K562 (cell line): Measurements from ENCODE around the gene ACTN2. TPM values are rescaled to one million over a fixed set of nuclear protein-coding genes. Genes with fewer than 3 reads are reported as not detected.

Experiments
- ATAC-seq: fragments of 200-7000 bp; cut with Tn5 transposase; 3 replicates; pipeline ENCODE4 v1.9.1; 2020; ENCODE audit warnings: moderate library complexity
- BruUV-seq: library from RNA; stranded (reverse); fragments of 400-500 nt; replicated peaks from 2 replicates; lab custom pipeline; 2021; lab: Mats Ljungman, UMichigan
- CTCF ChIA-PET: fragments of 300-600 bp; formaldehyde crosslinking; extraction: SDS; loops from one replicate; lab custom pipeline; 2021; ENCODE audit warnings: low intra/inter-chr PET ratio; lab: Yijun Ruan, JAX
- POLR2A ChIA-PET: fragments of 300-600, 350-650 bp; sonication (Branson Sonifier 250); formaldehyde crosslinking; extraction: SDS; loops from one replicate; lab custom pipeline; 2021; ENCODE audit warnings: antibody characterized with exemption, inconsistent platforms; lab: Yijun Ruan, JAX
- DNase-seq, 4 experiments: peaks; one replicate each; pipeline versions ENCODE4 v3.0.0 to v3.0.0-alpha.2; 2011 to 2018; ENCODE audit warnings: low spot score in 3 of 4, mixed read lengths in 3 of 4; ENCODE audit errors: extremely low read depth in 1 of 4
- FAIRE-seq: peaks from 2 replicates; lab custom pipeline; 2011; peaks lifted over from hg19 to GRCh38; lab: Jason Lieb, UNC
- H2AFZ ChIP-seq: 2 replicates; pipeline ENCODE4 v1.6.0; 2011; ENCODE audit warnings: low read depth, low read length, control low read depth, inconsistent platforms
- H3K27ac ChIP-seq: fragments of 200-600 bp; 3 replicates; pipeline ENCODE4 v1.8.0; 2011; ENCODE audit warnings: low read depth, mild to moderate bottlenecking, control low read depth, inconsistent platforms, low read length, moderate library complexity, mixed read lengths; ENCODE audit errors: extremely low read depth
- H3K27me3 ChIP-seq, 2 experiments: fragments of 300-600 bp in 1 of 2; 2 replicates in 1 of 2; 3 replicates in 1 of 2; pipeline versions ENCODE4 v1.6.0 to v1.8.0; 2011; ENCODE audit warnings: inconsistent platforms in 2 of 2, low read length in 2 of 2, mild to moderate bottlenecking in 1 of 2, mixed read lengths in 1 of 2, moderate library complexity in 1 of 2; ENCODE audit not compliant: control insufficient read depth in 2 of 2, insufficient read depth in 2 of 2
- H3K36me3 ChIP-seq: fragments of 300-600 bp; 3 replicates; pipeline ENCODE4 v1.8.0; 2011; ENCODE audit warnings: mild to moderate bottlenecking, low read length, inconsistent platforms; ENCODE audit not compliant: control insufficient read depth, insufficient read depth
- H3K4me1 ChIP-seq, 2 experiments: fragments of 200-600 bp in 1 of 2; replicated peaks in 1 of 2; 2 replicates in 1 of 2; 3 replicates in 1 of 2; pipeline versions ENCODE4 v1.5.1 to v1.8.0; 2011; ENCODE audit warnings: inconsistent platforms in 2 of 2, low read length in 2 of 2, mild to moderate bottlenecking in 1 of 2, mixed read lengths in 1 of 2, moderate library complexity in 1 of 2; ENCODE audit not compliant: control insufficient read depth in 2 of 2, insufficient read depth in 2 of 2
- H3K4me2 ChIP-seq: 2 replicates; pipeline ENCODE4 v1.6.1; 2011; ENCODE audit warnings: low read length, control low read depth, inconsistent platforms, mixed read lengths; ENCODE audit not compliant: insufficient read depth
- H3K4me3 ChIP-seq: fragments of 200-600 bp; sonication (generic), shearing (Covaris generic); 2 replicates; pipeline ENCODE4 v1.5.1; 2016; ENCODE audit warnings: control low read depth, inconsistent platforms
- H3K79me2 ChIP-seq: fragments of 200-600 bp; 3 replicates; pipeline ENCODE4 v1.8.0; 2011; ENCODE audit warnings: low read length, inconsistent platforms; ENCODE audit not compliant: control insufficient read depth, insufficient read depth
- H3K9ac ChIP-seq, 2 experiments: 2 replicates each; pipeline versions ENCODE4 v1.6.0 to v1.6.1; 2011; ENCODE audit warnings: low read depth in 2 of 2, low read length in 2 of 2, control low read depth in 1 of 2, inconsistent platforms in 1 of 2, mild to moderate bottlenecking in 1 of 2, mixed read lengths in 1 of 2; ENCODE audit not compliant: insufficient read depth in 1 of 2
- H3K9me1 ChIP-seq: one replicate; pipeline ENCODE4 v1.6.0; 2011; ENCODE audit warnings: inconsistent platforms, mild to moderate bottlenecking, low read length, moderate library complexity; ENCODE audit not compliant: control insufficient read depth, insufficient read depth
- H3K9me3 ChIP-seq: replicated peaks from 2 replicates; pipeline ENCODE4 v1.5.1; 2011; ENCODE audit warnings: low read depth, low read length, inconsistent platforms; ENCODE audit not compliant: control insufficient read depth, insufficient read depth
- H4K20me1 ChIP-seq: replicated peaks from 2 replicates; pipeline ENCODE4 v1.6.1; 2011; ENCODE audit warnings: low read length, inconsistent platforms, mixed read lengths; ENCODE audit not compliant: control insufficient read depth, insufficient read depth
- FOXP1 ChIP-seq: sonication (generic); formaldehyde crosslinking; IDR thresholded peaks from 2 replicates; pipeline ENCODE4 v1.8.0; 2022; ENCODE audit warnings: mild to moderate bottlenecking, missing genetic modification reagents
- GATAD2A ChIP-seq: fragments of 450-650 bp; IDR thresholded peaks from 2 replicates; pipeline ENCODE4 v1.6.1; 2017
- SLC30A9 ChIP-seq: fragments of 250-450 bp; sonication (Bioruptor Pico); IDR thresholded peaks from 2 replicates; pipeline ENCODE4 v1.8.0; 2022; ENCODE audit warnings: mild to moderate bottlenecking, moderate library complexity
- SMAD1 ChIP-seq: fragments of 150-350 bp; IDR thresholded peaks from 2 replicates; pipeline ENCODE4 v1.6.1; 2014; ENCODE audit warnings: low read length, low read depth; ENCODE audit not compliant: partially characterized antibody
- SMAD4 ChIP-seq: fragments of 250-450 bp; sonication (Bioruptor Pico); conservative IDR thresholded peaks from 2 replicates; pipeline ENCODE4 v1.8.0; 2021; ENCODE audit warnings: inconsistent platforms, mild to moderate bottlenecking, moderate library complexity
- STAG1 ChIP-seq: sonication (generic); formaldehyde crosslinking; IDR thresholded peaks from 2 replicates; pipeline ENCODE4 v1.5.0; 2020; ENCODE audit warnings: missing genetic modification reagents, borderline replicate concordance
- TEAD2 ChIP-seq: fragments of 450-650 bp; IDR thresholded peaks from 2 replicates; pipeline ENCODE4 v1.6.1; 2016; ENCODE audit warnings: missing genetic modification characterization, control low read depth, missing compliant biosample characterization
- ZBTB33 ChIP-seq: sonication (generic); formaldehyde crosslinking; IDR thresholded peaks from 2 replicates; pipeline ENCODE4 v1.8.1; 2023; ENCODE audit warnings: mild to moderate bottlenecking, missing genetic modification reagents
- ZZZ3 ChIP-seq: fragments of 450-650 bp; IDR thresholded peaks from 2 replicates; pipeline ENCODE4 v1.6.1; 2016; ENCODE audit warnings: antibody characterized with exemption, mild to moderate bottlenecking, moderate library complexity
- WGBS: fragments of 100-300 bp; shearing (Covaris generic); methylation state at CpG from one replicate; pipeline ENCODE4 v1.1.6; 2016; ENCODE audit warnings: low coverage, mixed read lengths; ENCODE audit not compliant: insufficient coverage; ENCODE audit errors: missing lambda C conversion rate; 5-methylcytosine and 5-hydroxymethylcytosine counted together
- in situ Hi-C: fragments of 300-500 bp; cut with MboI; formaldehyde crosslinking; loops from 4 replicates; pipeline ENCODE4 v1.15.0; 2018; ENCODE audit warnings: inconsistent platforms, mixed read lengths
- intact Hi-C: fragments of 100-400 bp; cut with micrococcal nuclease; formaldehyde crosslinking; loops from 2 replicates; pipeline ENCODE4 v1.14.2; 2022
- polyA plus RNA-seq, 8 experiments: library from polyadenylated mRNA; depleted of rRNA in 4 of 8; stranded (reverse) in 5 of 8; unstranded in 3 of 8; fragments of >200 nt; fragmentation: Nextera tagmentation in 2 of 8; fragmentation: Illumina TruSeq in 1 of 8; extraction: Ambion mirVana in 2 of 8; extraction: Trizol in 1 of 8; gene quantifications; 2 replicates each; pipeline versions ENCODE4 v1.2.1 to v1.2.3, GENCODE V29; 2011 to 2014; ENCODE audit warnings: inconsistent platforms in 1 of 8, missing spikeins in 1 of 8
- total RNA-seq, 7 experiments: library from RNA; depleted of rRNA in 6 of 7; stranded (reverse); fragments of >200 nt in 6 of 7; fragmentation: Illumina TruSeq in 2 of 7; extraction: Trizol in 2 of 7; gene quantifications; 2 replicates each; pipeline versions ENCODE4 v1.2.1 to v1.2.3, GENCODE V29; 2011 to 2021; ENCODE audit warnings: low replicate concordance in 1 of 7
- TF ChIP-seq, protein P1 (sequence below): sonication (generic); formaldehyde crosslinking; IDR thresholded peaks from 2 replicates; pipeline ENCODE4 v1.8.1; 2023; ENCODE audit warnings: mild to moderate bottlenecking, missing genetic modification reagents, moderate library complexity

Gene ACTN2
- total and polyA plus RNA-seq, 9 of the 15 experiments (the other 6 are each of a cell fraction or from before 2014, with no cell fraction given) = 0.18 to 0.94 (median 0.42) TPM

DNA sequence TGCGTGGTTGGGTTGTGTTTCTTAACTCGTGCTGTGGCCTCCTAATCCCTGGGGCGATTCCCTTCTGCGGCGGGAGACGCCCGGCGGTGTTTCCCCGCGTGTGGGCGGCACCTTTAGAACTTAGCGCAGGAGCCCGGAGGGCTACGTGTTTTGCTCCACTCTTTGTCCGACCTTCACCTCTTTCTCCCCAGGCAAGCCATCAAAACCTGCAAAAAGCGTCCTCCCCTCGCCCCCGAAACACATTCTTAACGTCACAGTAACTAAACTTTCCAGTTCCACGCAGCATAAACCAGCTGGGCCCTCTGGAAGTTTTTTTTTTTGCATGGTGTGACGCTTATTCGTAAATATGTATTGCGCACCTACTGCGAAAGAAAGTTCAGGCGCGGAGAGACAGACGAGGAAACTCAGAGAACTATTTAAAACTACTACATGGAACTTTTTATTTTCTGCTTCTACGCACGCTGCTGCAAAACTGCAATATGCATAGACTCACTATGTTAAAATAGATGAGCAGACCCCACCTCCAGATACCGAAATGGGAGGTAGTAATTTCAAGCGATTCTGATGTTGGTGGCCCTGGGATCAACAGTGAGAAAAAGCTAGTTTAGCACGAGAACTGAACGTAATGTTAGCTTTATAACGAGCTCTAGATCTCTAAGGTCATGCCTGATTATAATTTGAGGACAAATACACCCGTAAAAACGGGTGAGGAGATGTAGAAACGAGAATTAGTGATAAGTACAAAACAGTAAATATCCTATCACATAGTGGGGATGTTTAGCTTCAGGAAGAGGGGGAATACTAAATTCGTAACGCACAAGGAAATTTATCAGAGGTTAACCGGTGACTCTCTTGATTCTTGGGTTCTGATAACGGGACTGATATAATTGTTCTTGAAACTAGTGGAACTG, 109.7 kb downstream of the ACTN2 start (continued):
- peak; percentile 0; the same call in 1 of the 2 replicates for TF ChIP-seq GATAD2A
- no peak for TF ChIP-seq STAG1 (CRISPR knock-in tag)

DNA sequence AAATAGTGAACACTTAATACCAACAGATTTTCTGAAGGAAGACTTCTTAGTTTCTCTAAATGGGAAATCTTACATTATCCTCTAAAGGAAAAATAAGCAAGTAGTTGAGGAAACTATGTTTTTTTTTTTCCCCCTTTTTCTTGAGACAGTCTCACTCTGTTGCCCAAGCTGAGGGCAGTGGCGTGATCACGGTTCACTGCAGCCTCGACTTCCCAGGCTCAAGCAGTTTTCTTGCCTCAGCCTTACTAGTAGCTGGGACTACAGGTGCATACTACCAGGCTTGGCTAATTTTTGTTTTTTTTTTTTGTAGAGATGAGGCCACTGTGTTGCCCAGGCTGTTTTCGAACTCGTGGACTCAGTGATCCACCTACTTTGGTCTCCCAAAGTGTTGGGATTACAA, 112.7 kb downstream of the ACTN2 start:
- Histone ChIP-seq H3K27me3 (no peaks in the 10 kb centered on the region), H3K9me3 (peaks cover 4% of the 10 kb centered on the region; the same call in 1 of the 2 replicates), H3K4me3 (no peak overlapping the region), H3K4me1 (peaks cover 10 to 26% of the 10 kb centered on the region in 2 experiments; a peak in 4 of 5 replicates), H3K27ac (no peak overlapping the region), H3K9me1 (no peaks in the 10 kb centered on the region), H3K4me2 (no peak overlapping the region), H2AFZ (no peak overlapping the region), H3K9ac (no peak overlapping the region), H3K79me2 (peaks cover 80% of the 10 kb centered on the region), H4K20me1 (no peaks in the 10 kb centered on the region), H3K36me3 (peaks cover 26% of the 10 kb centered on the region)
- no peak for FAIRE-seq
- 93% methylated on average over 5 of the region's 5 CpGs for WGBS
- no TSS peak for BruUV-seq
- POLR2A ChIA-PET = no interaction called here
- no peak for ATAC-seq
- in situ Hi-C loops (no loop called here), intact Hi-C loops (loop anchor here (5.0 kb wide), 1 partner anchor 197 kb away; the partner anchor contains the start of gene HEATR1)
- TF ChIP-seq SMAD4 (CRISPR knock-in tag) = no peak
- TF ChIP-seq TEAD2 = no peak
- TF ChIP-seq SLC30A9 (CRISPR knock-in tag) = no peak
- no peak for TF ChIP-seq SMAD1
- TF ChIP-seq ZBTB33 (CRISPR knock-in tag) = no peak
- TF ChIP-seq ZZZ3 = no peak
- TF ChIP-seq, protein P1, sequence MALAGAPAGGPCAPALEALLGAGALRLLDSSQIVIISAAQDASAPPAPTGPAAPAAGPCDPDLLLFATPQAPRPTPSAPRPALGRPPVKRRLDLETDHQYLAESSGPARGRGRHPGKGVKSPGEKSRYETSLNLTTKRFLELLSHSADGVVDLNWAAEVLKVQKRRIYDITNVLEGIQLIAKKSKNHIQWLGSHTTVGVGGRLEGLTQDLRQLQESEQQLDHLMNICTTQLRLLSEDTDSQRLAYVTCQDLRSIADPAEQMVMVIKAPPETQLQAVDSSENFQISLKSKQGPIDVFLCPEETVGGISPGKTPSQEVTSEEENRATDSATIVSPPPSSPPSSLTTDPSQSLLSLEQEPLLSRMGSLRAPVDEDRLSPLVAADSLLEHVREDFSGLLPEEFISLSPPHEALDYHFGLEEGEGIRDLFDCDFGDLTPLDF (CRISPR knock-in tag) = no peak
- TF ChIP-seq FOXP1 (CRISPR knock-in tag) = no peak
- CTCF ChIA-PET = interaction anchor here (0.6 kb wide), 1 partner anchor 37 kb away, joined by 5 read pairs; no protein-coding TSS in a partner anchor
- DNase-seq = no peak
